ENCODE measurements around the gene PDIA5.

The PDIA5 gene

DNA sequence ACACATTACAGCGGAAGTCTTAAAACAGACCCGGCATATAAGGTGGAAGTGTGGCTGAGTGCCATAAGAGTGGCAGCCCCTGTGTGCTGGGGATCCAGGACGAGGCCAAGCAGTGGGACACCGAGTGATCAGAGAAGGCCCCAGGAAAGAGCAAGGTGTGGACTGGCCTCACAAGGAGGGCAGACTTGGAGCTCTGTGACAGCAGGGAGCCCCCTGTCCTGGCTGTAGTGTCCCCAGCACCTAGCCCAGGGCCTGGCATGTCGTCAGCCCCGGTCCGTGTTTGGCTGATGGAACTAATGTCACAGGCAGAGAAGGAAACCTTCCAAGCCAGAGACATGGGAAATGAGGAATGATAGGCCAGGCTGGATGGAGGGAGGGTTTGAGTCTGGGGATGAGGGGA lies 4.8 kb downstream of the PDIA5 start:
- no peak for DNase-seq

DNA sequence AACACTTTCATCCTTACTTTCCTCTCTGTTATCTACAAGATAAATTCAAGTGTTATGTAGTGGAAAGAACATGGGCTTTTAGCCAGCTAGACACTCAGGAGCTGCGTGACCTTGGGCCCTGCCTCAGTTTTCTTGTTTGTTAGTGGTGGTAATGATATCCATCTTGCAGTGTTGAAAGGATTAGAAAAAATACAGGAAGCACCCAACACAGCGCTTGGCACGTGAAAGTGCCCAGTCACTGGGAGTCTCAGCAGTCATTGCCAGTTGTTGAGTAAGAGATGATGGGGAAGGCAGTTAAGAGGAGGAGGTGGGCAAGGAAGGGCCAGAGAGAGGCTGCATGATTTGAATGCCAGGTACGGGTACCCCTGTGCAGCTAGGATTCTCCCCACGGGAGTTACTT lies 5.3 kb downstream of the PDIA5 start:
- no peak for DNase-seq

DNA sequence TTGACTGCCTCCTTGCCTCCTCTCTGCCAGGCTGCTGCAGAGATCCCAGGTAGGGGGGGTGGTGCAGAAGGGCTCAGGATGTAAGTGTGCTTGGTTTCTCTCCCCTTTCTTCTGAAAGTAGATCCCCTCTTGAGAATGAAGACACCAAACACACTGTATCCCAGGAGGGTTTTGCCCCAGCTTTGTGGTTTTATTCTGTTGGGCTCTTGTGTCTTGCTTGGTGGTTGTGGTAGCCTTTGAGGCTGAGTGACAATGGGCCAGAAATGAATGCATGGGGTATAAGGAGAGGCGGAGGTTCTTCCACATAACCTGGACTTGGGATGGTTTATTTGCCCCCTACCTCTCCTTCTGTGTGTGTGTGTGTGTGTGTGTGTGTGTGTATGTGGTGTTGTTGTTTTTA lies 5.7 kb downstream of the PDIA5 start:
- no peak for DNase-seq

DNA sequence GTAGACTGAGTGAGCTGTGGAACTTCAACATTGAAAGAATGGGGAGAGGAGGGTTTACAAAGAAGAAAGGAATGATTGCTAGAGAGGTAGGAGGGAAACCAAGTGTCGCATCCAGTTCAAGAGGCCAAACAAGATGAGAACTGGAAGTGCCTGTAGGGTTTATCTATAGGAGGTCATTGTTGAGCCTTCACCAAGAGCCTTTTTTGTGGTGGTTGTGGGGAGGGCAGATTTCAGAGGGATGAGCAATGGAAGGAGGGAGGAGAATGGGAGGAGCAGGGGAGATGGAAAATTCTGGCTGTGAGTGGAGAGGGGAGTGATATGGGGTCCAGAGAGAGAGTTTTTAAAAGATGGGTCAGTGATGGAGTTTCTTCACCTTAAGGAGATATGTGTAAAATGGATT lies 8.5 kb downstream of the PDIA5 start:
- no peak for DNase-seq

DNA sequence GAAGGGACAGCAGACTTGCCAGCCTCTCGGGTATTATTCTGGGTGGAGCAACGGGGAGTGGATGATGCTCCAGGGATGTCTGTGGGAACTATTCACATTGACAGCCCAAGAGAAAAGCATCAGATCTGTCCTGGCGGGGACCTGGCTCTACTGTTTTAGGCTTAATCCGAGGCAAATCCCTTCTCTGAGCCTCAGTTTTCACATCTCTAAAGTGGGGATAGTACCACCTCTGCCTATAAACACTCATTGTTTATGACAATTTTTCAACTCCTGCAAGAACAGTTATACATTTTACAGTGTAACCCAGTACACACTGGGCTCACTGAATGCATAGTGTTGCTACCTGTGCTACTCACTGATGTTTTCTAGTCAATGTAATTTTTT lies 9.3 kb downstream of the PDIA5 start:
- DNase-seq: no peak

DNA sequence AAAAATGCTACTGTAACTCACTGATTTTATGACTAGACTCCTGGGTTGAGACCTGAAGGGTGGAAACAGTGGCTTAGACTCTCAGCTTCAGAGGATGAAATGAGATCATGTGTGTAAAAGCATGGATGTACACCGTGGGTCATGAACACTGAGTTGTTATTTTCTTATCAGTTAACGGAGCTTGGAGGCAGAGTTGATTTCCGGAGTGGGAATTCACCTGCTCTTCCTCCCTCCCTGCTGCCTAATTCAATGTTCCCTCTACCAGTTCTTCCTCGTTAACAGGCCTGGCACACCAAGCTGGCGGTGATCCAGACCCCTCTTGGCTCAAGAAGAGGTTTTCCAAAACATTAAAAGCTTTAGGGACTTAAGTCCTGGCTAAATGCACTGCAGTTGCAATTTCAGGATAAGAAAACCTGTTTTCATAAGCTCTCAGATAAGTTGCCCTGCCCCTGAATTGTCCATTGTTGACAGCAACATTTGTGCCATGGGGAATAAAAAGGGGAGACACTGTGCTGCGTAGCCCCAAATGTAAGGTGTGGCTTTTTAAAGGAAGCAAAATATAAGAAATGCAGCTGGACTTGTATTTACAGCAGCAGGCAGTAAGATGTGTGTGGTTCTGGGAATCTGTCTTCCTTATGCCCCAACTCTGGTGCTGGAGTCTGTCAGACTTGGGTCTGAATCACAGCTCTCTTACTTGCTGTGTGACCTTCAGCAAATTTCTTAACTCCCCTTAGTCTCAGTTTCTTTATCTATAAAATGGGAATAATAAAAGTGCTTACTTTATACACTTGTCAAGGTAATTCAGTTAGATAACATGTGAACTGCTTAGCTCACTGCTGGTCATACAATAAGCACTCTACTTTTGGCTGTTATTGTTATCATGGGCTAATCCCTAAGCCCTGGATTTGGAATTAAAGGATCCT lies 9.9 kb downstream of the PDIA5 start:
- DNase-seq: no peak

DNA sequence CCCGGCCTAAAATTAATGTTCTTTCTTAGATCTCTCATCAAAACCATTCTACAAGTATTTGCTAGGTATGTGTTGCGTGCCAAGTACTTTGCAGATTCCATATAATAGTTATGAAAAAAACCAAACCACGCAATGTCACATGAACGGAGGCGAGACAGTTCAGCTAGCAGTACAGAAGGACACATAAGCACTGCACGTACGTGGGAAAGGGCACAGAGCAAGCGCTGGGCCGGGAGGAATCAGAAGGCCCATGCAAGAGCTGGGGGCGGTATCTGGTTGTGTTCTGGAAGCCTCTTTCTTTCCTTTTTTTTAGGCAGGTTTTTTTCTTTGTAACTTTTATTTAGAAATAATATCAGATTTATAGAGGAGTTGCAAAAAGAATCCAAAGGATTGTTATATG lies 11.3 kb downstream of the PDIA5 start:
- DNase-seq: no peak

DNA sequence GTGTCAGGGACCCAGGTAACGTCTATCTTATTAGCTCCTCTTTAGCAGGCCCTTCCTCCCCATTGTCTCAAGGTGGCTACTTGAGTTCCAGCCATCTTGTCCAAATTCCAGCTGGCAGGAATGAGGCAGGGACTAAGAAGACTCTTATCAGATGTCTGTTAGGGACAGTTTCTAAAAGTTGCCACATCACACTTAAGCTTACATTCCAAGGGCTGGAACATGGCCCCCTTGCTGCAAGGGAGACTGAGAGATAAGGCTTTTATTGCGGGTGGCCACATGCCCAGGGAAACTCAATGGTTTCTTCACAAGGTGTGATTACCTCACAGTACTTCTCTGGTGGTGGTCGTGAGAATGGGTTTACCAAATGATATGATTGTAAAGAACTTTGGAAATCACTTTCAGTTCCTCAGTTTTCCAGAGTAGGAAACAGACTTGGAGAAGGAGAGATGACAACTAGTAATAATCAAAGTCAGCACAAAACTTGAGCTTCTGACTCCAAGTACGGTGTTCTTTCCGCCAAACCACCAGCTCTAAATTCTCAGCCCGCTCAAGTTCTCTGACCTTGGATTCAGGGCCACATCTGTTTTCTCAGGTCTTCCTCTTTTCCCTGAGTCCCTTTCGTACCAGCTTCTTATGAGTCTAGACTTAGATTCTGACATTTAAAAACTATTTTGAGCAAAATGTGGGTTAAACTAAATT lies 14.2 kb downstream of the PDIA5 start:
- no peak for DNase-seq

DNA sequence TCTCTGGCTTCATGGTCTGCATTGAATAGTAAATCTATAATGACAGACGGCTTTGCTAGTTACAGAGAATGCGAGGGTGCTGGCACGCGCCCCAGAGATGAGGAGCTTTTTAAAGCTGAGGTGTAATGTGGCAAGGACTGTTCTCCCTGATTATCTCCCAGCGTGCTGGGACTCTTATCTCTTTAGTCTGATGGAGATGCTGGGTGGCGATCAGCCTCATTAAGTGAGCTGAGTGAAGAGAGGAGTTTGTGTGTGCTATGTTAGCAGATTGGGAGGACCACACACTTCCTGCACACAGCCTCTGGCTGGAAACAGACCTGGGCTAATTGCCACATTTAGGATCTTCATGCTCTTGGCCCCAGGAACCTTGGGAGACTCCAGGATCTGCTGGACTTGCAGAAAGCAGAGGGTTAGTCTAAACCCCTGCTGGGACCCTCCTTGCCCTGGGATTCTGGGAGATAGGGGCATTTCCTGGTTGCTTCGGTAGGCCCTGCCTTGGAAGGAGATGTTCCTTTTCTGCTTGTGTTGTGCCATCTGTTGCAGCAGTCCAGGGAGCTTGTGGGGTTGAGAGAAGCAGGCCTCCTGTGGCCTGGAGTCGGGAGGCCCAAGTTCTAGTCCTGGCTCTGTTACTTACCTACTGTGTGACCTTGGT lies 15.0 kb downstream of the PDIA5 start:
- peak; percentile 49 for DNase-seq

DNA sequence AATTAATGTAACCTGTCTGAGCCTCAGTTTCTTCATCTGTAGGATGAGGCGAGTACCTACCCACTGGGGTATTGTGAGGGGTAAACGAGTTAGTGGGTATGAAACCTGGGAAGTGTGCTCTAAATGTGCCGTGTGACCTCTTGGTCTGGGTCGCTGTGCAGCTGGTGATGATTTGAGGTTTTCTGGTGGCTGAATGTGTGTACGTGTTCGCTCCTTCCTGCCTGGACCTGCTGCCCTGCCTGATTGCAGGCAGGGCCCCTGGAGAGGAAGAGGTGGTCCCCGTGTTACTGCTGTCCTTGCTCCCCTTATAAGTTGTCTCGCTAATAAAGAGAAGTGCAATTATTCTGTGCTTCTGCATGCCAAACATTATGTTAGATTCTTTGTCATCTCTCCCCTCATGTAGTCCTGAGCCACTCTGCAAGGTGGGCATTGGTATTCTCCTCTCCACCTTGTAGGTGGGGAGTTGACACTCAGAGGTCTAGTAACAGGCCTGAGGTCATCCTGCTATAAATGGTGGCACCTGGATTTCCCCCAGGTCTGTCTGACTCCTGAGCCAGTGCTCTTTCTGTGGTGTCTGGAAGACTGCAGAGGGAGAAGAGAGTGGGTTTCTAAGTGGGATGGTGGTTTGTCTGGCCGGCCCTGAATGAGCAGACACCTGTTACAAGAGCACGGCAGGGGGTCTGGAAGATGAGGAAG lies 15.7 kb downstream of the PDIA5 start:
- no peak for DNase-seq

DNA sequence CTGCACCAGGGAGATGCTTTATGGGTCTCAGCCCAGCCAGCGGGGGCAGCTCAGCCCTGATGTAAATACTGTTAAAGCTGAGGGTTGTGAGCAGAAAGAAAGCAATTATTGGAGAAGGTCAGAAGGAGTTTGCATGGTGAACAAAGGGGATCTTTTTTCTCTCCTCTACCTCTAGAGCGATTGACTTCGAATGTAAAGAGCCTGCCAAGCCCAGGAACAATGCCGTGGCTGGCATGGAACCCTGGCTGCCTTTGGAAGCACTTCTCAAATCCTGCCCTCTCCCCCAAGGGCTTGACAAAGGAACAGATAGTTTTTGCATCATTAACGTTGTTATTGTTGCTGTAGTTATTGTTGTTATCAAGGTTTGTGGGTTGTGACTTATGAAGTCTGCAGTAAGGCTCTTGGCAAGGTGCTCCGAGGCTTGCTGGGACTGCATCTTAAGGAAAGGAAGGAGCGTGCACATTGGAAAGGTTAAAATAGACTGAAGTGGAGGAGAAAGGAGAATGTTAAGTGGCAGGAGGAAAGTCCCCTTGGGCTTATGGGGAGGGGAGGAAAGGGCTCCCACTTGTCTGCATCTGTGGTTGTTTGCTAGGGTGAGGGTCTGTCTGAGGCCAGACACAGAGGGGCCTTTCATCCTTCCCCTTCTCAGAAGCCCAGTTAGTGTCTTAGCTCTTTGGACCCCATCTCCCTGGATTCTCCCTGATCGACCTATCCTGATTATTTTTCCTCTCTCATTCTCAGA lies 16.7 kb downstream of the PDIA5 start:
- no peak for DNase-seq

DNA sequence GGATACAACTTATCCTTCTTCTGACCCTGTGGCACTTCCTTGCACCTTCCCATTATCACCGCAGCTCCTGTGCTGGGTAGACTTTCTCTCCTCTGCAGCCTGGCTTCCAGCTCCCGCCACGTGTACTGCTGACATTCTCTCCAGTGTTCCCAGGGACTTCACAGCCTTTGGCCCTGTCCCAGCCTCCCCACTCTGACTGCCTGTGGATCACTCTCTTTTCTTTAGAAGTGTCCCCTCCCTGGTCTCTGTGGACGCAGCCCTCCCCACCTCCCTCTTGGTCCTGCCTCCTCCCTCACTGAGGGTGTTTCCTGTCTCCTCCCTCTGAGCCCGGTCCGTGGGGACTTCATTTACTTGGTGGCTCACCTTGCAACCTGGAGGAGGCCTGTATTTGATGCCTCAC lies 17.4 kb downstream of the PDIA5 start:
- no peak for DNase-seq

DNA sequence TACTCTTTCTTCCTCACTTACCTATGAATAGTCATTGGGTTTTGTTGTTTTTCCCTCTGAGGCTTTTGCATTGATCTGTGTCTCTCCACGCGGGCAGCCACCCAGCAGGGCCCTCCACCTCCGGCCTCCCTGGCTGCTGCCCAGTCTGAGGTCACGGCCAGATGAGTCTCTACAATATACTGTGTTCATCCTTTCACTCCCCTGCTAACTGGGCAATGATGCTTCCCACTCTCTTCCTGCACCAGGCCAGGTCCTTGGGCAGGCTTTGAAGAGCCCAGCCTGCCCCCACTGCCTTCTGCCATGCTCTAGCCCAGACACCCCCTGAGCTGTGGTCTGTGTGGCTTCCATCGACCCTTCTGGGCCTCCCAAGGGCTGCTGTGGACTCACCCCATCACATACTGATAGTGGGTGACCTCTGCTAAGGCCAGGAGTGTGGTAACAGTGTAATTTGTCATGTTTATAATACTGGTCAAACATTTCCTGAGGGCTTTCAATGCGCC lies 18.0 kb downstream of the PDIA5 start:
- no peak for DNase-seq

DNA sequence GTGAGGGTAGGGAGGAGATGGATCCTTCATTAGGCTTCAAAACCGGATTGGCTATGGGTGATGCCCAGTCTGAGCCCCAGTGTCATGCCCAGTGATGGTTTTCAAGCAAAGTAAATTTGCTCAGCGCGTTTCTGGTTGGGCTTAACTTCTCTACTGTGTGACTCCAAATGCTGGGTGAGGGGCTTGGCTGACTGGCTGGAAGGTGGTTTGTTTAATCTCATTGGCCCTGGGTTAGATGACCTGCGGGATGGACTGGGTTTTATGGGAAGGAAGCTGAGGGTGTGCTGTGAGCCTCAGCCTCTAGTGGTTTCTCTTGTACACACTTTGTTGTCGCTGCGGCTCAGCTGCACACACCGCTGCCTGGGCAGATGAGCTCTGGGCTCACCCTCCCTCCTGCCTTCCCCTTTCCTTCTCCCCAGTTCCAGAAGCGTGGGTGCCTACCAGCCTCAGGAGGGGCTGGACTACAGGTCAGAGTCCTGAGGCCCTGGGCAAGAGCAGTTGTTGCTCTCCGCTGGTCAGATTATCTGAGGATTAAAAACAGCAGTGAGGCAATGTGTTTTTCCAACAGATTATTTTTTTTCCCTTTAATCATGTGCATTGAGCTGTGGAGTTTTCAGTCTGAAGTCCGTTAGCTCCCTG lies 18.6 kb downstream of the PDIA5 start:
- DNase-seq: no peak

DNA sequence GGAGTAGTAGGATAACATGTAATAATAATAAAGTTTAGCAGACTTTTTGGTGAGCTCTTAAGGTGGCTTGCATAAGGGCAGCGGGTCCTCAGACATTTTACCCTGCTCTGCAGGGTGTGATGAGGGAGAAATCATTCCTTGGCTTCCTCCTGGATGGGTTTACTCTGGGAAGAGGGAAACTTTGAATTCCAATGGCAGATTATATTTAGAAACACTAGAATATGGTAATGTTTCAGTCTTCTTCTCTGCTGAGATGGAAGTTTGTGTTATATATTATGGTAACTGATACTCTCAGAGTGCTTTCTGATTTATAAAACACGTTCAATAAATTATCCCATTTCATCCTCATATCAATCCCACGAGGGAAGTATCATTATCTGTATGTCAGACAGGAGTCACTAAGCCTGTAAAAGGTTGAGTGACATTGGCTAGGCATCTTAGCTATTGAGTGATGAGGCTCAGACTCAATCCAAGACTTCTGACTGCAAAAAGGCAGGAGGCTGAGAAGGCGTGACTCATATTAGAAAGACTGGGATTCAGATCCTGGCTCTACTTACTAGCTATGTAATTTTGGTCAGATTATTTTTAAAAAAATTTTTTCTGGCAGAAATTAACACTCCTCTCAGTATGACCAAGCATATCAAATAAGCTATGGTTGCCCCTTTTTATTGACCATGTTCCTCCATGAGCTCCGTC lies 19.3 kb downstream of the PDIA5 start:
- DNase-seq: no peak

DNA sequence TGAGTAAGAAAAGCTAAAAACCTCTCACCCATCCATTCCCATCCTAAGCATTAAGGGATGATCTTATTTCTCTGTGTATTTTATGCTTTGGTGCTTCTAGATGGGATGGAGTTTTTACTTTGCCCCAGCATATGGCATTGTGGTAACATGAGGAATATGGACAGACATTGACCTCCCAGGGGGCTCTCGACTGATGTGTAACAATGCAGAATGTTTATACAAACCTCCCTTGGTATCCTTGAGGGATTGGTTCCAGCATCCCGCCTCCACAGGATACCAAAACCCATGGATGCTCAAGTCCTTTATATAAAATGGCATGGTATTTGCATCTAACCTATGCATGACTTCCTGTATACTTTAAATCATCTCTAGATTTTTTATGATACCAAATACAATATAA lies 21.6 kb downstream of the PDIA5 start:
- no peak for DNase-seq

DNA sequence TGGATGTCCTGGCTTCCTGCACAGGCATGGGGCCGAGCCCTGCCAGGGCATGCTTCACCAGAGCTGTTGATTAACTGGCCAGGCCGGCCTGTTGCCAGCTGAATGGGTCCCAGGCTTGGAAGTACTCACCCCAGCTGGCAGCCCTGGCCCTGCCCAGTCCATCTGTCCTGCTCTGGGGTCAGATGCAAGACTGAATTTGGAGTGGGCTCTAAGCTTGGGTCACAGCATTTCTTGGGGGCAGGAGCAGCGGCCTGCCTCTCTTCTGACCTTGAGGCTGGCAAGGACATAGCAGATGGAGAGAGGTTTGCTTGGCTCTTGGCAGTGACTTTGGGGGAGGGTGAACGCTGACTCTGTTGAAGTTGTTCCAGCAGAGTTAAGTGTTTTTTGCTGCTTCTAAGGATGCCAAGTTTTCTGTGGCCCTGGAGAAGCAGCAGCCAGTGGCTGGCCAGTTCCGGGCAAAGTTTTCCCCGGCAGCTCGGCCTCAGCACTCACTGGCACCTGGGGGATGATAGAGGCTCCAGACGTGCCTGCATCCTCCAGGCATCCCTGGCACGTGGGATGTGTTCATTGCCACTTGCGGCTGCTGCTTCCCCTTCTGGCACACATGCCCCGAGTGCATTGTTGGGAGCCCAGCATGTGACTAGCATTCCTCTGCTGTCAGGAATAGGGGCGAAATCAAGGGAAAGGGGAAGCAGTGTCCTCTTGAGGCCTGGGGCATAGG lies 22.9 kb downstream of the PDIA5 start:
- DNase-seq: no peak

DNA sequence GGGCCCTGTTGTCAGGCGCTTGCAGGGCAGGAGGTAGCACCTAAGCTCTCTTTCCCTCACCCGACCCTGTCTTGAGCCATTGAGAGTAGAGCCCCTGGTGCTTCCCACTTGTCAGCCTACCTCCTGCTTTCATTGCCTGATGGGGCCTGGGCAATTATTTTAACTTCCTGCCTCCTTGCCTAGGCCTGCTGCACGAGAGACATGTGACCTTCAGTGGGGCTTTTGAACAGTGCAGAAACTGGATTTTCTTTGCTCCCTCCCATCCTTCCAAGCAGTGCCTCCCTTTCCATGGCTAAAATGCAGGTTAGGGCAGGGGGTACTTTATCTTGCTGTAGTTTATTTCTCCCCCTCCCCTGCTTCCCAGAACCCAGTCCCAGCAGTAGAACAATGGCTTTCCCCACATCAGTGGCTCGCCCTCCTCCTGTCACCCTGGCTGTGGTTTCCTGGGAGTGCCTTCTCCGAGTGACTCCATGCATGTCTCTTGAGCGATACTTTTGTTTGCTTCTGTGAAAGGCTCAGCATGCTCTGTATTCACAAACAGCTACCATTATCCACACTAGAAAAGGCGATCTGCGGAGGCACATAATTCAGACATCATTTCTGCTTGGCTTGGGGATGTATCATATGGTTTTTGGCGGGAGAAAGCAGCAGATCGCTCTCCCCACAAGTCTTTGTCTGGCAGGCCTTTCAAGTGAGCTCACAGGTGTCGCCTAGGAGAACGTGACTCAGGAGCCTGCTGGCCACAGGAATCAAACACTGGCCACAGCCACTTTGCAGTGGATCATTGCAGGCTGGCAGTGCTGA lies 24.1 kb downstream of the PDIA5 start:
- DNase-seq: no peak

DNA sequence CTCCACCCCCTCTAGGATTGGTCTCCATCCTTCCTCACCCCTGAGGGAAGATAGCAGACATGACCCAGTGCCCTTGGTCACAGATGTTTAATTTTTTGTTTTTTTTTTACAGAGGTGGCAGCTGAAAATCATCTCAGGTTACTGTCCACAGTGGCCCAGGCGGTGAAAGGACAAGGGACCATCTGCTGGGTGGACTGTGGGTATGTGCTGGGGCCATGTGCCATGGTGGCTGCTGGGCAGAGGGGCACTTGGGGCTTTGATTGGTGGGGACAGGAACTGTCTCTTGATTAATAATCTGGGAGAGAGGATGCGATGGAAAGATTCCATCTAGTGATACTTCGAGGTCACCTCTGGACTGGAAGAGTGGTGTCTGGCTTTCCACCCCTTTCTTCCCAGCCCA lies 25.4 kb downstream of the PDIA5 start:
- DNase-seq: no peak
